GM18861 (cell line): ENCODE data around the gene COQ8B.
A peak's percentile ranks its signal among the peaks of the same experiment; 100 is the strongest.
"Not testable (repeated sequence)": the region's sequence is repeated elsewhere in the genome, so short reads cannot be mapped to it uniquely, and the experiment has no call there.

Experiments
- ATAC-seq: cut with Tn5 transposase; IDR thresholded peaks from one replicate; pipeline ENCODE4 v1.9.1; 2021; ENCODE audit not compliant: unreplicated experiment

Gene COQ8B

DNA sequence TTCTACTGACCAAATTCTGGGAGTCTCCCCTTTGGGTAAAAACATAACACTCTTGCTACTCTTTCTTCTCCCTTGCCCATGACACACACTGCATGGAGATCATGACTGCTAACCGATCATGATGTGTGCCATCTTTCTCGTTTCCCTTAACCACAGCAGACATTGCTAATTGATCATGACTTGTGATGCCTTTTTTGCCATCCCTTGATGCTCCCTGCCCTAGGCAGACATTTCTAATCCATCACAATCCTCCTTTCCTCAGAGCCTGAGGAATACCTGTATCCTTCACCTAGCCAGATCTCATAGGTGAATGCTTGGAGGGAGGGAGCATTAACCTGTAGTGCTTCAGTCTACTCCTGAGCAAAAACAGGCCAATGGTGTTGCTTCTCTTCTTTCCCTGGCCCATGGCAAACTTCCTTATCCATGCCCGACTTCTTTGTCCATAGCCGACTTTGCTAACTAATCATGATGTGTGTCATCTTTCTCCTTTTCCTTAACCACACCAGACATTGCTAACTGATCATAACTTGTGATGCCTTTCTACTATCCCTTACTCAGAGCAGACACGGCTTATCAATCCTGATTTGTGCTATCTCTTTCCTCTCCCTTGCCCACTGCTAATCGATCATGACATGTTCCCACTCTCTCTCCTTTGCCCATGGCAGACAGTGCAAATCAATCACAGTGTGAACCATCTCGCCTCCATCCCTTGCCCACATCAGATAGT is 44.0 kb downstream of the COQ8B start:
- no peak for ATAC-seq

DNA sequence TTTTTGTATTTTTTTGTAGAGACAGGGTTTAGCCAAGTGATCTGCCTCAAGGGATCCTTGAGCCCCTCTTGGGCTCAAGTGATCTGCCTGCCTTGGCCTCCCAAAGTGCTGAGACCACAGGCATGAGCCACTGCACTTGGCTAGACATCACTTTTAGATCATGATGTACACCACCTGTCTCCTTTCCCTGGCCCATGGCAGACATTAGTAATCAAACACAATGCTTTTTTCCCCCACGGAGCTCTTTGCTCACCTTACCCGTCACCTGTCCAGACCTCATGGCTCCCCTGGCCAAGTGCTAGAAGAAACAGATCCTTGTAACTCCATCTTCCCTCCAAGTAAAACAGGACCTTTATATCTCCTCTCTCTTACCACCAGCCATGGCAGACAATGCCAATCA is 44.6 kb downstream of the COQ8B start:
- no peak for ATAC-seq

DNA sequence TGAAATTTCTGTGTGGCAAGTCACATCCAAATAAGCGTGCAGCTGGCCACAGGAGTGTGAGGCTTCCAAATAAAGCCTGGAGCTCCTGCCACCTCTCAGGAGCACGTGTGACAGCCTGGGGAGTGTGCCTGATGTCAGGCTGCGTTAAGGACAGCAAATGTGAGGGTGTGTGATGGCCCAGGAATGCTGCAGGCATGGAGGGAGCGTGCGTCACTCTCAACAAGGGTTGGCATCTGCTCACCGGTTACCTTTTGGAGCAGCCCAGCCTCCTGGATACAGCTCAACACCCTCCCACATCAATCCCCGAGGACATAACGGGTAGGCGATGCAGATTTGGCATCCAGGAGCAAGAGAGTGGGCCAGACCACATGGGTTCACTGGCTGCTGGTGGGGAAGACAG is 45.3 kb downstream of the COQ8B start:
- no peak for ATAC-seq

DNA sequence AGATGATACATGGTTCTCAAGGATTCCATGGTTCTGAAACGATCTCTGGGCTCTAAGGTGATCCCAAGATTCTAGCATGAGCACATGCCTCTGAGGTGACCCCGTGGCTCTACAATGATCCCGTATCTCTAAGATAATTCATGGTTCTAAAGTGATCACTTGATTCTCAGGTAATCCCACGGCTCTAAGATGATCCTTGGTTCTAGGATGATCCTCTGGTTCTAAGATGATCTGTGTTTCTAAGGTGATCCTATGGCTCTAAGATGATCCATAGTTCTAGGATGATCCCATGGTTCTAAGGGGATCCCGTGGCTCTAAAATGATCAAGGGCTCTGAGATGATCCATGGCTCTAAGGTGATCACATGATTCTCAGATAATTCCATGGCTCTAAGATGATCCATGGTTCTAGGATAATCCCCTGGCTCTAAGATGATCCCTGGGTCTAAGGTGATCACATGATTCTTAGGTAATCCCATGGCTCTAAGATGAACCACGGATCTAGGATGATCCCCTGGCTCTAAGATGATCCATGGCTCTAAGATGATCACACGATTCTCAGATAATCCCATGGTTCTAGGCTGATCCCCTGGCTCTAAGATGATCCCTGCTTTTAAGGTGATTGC is 47.6 kb downstream of the COQ8B start:
- ATAC-seq: no peak

DNA sequence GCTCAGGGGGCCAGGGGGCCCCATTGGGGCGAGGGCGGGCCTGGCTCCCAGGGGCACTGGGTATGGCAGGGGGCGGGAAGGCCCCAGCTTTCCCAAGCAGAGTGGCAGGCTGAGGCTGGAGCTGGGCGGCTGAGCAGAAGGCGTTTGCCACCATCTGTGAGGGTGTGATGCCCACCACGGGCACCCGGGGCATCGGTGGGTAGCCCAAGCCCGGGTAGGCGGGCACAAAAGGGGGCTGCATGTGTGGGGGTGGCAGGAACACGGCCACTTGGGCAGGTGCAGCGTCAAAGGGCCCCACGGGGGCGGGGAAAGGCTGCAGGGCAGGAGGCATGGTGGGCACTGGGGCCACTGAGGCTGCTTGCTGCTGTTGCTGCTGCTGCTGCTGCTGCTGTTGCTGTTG is 49.1 kb downstream of the COQ8B start:
- ATAC-seq: no peak

DNA sequence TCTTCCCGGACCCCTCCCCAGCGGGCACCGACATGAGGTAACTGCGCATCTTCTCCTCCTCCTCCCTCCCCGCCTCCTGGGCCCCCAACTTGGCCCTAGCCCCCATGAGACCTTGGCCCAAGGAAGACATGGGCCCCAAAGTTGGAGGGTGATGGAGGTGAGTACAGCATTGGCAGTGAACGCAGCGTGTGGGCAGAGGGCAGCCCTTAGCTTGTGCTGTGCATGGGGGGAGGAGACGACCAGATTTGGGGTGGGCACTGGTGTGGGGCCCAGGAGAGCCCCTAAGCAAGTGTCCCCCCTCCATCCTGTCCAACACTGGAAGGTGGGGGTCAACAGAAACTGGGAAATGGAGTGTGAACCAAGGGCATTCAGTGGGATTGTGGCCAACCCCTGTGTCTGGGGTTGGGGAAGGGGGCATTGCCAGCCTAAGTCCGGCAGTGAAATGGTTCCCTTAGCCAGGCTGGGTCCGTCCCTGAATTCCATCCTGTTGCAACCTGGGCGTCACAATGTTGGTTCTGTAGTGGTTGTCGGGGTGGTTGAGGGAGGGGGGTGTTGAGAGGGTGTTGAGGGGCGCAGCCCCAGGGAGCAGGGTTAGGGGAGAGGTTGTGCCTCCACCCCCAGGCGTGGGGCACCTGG is 49.8 kb downstream of the COQ8B start:
- ATAC-seq: no peak

DNA sequence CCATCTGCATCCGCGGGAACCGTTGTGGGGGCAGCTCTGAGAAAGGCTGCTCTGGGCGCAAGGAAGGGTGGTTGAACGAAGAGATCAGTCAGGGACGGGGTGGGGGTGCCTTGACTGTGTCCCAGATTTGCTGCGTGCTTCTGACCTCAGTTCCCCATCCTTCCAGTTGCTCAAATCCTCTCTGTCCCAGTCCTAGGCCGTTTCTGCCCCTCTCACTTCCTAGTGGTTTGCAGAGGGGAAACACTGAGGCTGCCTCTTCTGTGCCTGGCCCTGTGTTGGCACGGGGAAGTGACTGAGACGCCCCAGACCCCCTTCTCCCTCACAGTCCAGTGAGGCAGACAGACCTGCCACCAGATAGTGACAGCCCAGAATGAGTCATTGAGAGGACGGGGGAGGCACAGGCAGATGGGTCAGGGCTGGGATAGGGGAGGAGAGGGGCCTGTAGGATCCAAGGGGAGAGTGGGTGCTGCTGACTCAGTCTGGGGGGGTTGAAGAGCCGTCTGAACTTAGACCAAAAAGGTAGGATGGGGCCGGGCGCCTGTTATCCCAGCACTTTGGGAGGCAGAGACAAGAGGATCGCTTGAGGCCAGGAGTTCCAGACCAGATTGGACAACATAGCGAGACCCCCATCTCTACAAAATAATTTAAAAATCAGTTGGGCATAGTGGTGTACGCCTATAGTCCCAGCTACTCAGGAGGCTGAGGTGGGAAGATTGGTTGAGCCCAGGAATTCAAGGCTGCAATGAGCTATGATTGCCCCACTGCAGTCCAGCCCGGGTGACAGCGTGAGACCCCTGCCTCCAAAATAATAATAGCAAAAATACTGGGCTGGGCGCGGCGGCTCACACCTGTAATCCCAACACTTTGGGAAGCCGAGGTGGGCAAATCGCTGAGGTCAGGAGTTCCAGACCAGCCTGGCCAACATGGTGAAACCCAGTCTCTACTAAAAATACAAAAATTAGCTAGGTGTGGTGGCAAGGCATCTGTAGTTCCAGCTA is 52.7 kb downstream of the COQ8B start:
- no peak for ATAC-seq

DNA sequence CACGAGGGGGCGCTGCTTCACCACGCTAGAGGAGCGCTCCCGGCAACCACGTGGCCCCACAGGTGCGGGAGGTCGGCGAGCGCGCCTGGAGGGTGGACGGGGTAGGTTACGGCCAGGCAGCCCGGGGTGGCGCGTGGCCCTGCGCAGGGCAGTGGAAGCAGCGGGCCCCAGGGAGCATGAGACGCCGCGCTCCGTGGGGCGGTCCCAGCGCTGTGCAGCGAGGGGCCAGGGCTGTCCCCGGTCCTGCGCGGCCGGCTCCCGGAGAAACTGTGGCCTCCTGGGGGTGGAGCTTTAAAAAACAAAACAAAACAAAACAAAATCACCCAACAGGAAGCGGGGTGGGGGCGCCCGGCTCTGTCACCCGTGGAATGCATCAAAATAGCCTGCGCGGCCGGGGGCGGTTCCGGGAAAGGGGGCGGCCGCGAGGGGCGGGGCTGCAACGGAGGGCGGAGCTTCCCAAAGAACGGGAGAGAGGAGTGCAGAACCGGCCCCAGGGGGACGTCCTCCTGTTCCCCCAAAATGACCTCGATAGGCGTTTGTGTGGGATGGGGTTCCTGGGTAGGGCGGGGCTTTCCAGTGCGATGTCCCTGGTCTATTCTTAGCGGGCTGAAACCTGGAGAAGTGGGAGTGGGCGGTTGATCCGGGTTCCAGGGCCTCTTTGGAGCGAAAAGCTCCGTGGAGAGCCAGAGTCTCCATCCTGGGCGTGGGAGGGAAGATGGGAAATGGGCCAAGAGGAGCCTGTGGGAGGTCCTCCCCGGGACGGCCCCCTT is 53.6 kb downstream of the COQ8B start:
- peak; percentile 68 for ATAC-seq

DNA sequence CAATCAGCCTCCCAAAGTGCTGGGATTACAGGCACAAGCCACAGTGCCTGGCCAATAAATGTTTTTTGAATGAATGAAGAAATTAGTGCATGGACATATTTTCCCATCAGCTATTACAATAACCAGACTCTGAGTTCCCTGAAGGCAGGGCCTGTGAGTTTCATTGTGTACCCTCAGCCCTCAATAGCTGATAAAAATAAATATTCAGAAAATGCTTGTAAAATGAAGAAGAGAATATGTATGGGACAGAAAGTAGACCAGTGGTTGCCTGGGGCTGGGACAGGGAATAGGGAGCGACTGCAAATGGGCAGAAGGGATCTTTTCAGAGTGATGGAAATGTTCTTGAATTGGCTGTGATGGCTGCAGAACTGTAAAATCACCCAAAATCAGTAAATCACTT is 55.1 kb downstream of the COQ8B start:
- ATAC-seq: no peak

DNA sequence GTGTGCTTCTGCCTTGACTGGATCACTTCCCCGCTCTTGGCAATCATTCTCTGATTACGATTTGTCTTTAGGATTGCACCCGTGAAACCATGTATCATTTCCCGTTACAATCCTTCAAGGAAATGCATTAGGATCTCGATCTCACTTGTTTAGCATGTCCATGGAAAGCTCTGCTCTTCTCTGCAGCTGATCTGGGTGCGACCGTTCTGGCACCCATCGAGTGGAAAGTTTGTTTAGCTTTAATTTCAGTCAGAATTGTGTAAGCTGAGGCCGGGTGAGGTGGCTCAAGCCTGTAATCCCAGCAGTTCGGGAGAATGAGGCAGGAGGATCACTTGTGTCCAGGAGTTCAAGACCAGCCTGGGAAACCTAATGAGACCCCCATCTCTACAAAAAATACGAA is 57.1 kb downstream of the COQ8B start:
- ATAC-seq: no peak

DNA sequence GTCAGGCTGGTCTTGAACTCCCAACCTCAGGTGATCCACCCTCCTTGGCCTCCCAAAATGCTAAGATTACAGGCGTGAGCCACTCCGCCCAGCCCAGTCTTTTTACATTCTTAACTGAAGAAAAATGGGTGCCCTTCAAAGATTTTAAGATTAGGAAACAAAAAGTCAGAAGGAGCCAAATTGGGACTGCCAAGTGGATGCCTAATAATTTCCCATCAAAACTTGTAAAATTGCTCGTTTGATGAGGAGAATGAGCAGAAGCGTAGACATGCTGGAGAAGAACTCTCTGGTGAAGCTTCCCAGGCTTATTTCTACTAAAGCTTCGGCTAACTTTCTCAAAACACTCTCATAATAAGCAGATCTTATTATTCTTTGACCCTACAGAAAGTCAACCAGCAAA is 57.6 kb downstream of the COQ8B start:
- ATAC-seq: no peak

DNA sequence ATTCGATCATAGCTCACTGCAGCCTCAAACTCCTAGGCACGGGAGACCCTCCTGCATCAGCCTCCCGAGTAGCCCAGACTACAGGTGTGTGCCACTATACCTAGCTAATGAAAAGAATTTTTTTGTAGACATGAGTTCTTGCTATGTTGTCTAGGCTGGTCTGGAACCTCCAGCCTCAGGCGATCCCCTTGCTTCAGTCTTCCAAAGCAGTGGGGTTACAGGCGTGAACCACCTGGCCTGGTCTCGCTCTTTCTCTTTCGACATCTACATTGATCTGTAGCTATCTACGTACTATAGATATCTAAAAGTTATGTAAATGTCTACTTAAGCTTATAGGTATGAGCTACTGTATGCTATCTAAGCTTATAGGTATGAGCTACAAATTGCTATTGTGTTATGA is 58.7 kb downstream of the COQ8B start:
- no peak for ATAC-seq

DNA sequence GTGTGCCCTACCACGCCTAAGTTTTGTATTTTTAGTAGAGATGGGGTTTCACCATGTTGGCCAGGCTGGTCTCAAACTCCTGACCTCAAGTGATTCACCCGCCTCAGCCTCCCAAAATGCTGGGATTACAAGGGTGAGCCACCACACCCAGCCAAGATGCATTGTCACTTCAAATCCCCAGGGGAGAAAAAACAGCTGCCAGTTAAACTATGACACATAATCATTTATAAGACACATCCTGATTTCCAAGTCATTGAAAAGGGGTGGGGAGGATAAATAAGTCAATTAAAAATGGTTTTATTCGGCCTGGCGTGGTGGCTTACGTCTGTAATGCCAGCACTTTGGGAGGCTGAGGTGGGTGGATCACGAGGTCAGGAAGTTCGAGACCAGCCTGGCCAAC is 61.0 kb downstream of the COQ8B start:
- ATAC-seq: not testable (repeated sequence)

DNA sequence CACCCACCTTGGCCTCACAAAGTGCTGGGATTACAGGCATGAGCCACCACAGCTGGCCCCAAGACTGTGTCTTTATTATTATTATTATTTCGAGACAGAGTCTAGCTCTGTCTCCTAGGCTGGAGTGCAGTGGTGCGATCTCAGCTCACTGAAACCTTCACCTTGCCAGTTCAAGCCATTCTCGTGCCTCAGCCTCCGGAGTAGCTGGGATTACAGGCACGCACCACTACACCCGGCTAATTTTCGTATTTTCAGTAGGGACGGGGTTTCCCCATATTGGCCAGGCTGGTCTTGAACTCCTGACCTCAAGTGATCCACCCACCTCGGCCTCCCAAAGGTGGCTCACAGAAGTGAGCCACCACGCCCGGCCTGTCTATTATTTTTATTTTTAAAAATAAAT is 64.4 kb downstream of the COQ8B start:
- ATAC-seq: not testable (repeated sequence)

DNA sequence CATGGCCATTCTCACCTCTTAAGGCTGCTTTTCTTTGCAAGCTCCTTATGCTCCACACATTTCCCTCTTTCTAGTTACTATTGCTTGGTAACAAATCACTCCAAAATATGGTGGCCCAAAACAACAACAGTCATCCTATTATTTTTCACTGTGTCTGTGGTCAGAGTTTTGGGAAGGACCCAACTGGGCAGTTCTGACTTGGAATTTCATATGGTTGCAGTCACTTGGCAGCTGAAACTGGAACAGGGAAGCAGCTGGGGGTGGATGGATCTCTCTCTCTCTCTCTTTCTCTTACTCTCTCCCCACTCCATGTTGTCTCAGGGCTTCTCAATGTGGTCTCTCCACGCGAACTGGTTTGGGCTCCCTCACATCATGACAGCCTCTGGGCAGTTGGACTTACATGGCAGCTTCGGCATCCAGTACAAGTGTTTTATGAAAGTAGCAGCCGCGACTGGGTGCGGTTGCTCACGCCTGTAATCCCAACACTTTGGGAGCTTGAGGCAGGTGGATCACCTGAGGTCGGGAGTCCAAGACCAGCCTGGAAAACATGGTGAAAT is 65.9 kb downstream of the COQ8B start:
- no peak for ATAC-seq

DNA sequence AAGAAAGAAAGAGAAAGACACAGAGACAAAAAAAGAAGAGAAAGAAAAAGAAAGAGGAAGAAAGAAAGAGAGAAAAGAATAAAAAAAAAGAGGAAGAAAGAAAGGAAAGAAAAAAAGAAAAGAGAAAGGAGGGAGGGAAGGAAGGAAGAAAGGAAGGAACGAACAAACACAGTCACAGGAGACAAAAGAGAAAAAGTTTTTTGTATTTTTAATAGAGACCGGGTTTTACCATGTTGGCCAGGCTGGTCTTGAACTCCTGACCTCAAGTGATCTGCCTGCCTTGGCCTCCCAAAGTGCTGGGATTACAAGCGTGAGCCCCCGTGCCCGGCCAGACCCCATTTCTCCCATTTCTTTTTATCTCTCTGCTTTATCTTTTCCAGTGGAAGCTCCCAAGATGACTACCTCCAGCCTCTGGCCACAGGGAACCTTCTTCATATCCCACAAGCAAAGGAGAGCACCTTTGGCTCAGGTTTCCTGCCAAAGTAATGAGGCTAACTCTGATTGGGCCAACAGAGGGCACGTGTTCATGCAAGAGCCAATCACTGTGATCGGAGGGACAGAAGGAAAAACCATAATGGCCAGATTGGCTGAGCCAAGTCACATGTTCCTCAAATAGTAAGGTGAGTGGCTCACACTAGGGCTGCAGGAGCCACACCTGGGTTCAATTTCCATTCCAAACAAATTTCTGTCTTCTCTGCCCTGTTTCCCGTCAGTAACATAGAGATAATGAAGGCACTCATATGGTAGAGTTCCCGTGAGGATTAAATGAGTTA is 66.6 kb downstream of the COQ8B start:
- ATAC-seq: not testable (repeated sequence)

DNA sequence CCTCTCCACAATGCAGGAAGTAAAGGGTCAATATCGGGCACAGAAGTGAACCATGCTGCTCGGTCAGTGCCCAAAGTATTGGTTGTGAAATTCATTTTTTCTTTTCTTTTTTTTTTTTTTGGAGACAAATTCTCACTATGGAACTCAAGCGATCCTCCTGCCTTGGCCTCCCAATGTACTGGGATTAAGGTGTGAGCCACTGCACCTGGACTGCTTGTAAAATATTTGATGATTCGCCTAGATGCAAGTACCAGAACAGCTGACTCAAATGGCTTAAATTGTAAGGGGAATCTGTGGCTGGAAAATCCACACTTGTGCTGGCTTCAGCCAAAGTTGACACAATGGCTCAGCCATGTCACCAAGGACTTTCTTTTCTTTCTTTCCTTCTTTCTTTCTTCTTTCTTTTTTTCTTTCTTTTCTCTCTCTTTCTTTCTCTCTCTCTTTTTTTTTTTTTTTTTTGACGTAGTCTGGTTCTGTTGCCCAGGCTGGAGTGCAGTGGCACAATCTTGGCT is 69.9 kb downstream of the COQ8B start:
- ATAC-seq: no peak

DNA sequence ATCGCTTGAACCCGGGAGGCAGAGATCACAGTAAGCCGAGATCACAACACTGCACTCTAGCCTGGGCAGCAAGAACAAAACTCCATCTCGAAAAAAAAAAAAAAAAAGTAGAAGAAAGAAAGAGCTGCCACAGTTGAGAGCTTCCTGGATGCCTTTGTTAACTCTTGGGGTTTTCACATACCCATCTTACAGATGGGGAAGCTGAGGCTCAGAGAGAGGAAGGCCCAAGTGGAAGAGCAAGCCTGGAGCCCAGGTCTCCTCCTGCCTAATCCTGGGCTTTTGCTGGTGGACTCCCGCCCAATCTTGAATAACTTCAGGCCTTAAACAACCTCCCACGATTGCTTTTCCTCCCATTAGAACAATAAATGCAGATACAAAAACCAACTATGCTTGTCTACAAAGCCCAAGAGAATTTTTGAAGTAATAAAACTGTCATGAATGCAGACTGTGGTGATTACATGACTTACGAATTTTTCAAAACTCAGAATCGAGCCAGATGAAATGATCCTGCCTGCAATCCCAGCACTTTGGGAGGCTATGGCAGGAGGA is 73.9 kb downstream of the COQ8B start:
- ATAC-seq: no peak
